IMR-90 (cell line): ENCODE data around the gene FAM221A. TPM values are rescaled to one million over a fixed set of nuclear protein-coding genes. Genes with fewer than 3 reads are reported as not detected.

Source experiments
- ATAC-seq: fragments of 200-7000 bp; cut with Tn5 transposase; 2 replicates; pipeline ENCODE4 v1.9.1; 2020; ENCODE audit warnings: low read depth, mild to moderate bottlenecking, moderate library complexity
- BruUV-seq: library from RNA; stranded (reverse); fragments of 400-500 nt; replicated peaks from 2 replicates; lab custom pipeline; 2021; lab: Mats Ljungman, UMichigan
- CTCF ChIA-PET: fragments of 300-600 bp; formaldehyde crosslinking; extraction: SDS; loops from one replicate; lab custom pipeline; 2021; ENCODE audit warnings: antibody characterized with exemption; lab: Yijun Ruan, JAX
- POLR2A ChIA-PET: fragments of 300-600 bp; sonication (Branson Sonifier 250); formaldehyde crosslinking; loops from one replicate; lab custom pipeline; 2022; ENCODE audit warnings: antibody characterized with exemption; ENCODE audit not compliant: unreplicated experiment; lab: Charles Lee
- DNase-seq: peaks from one replicate; pipeline ENCODE4 v3.0.0; 2013
- H2AFZ ChIP-seq: replicated peaks from 2 replicates; pipeline ENCODE3; 2013; ENCODE audit warnings: low read length, mild to moderate bottlenecking; ENCODE audit not compliant: poor library complexity
- H2AK5ac ChIP-seq: 2 replicates; pipeline ENCODE4 v1.6.1; 2013; ENCODE audit warnings: low read depth, low read length, inconsistent platforms
- H2AK9ac ChIP-seq: replicated peaks from 2 replicates; pipeline ENCODE3; 2013; ENCODE audit warnings: mild to moderate bottlenecking, low read depth, low read length, moderate library complexity; ENCODE audit not compliant: poor library complexity
- H2BK120ac ChIP-seq: 2 replicates; pipeline ENCODE4 v1.6.1; 2013; ENCODE audit warnings: low read depth, low read length, inconsistent platforms
- H2BK15ac ChIP-seq: 3 replicates; pipeline ENCODE4 v1.6.1; 2013; ENCODE audit warnings: low read depth, low read length, inconsistent platforms
- H2BK20ac ChIP-seq: 2 replicates; pipeline ENCODE4 v1.6.1; 2013; ENCODE audit warnings: low read depth, mild to moderate bottlenecking, inconsistent platforms, low read length, moderate library complexity
- H2BK5ac ChIP-seq: 2 replicates; pipeline ENCODE4 v1.6.1; 2013; ENCODE audit warnings: mild to moderate bottlenecking, low read depth, low read length, inconsistent platforms; ENCODE audit not compliant: poor library complexity, severe bottlenecking
- H3K14ac ChIP-seq: replicated peaks from 2 replicates; pipeline ENCODE4 v1.6.1; 2013; ENCODE audit warnings: low read depth, low read length, inconsistent platforms
- H3K18ac ChIP-seq: 2 replicates; pipeline ENCODE4 v1.6.1; 2013; ENCODE audit warnings: low read depth, low read length, control low read depth
- H3K23ac ChIP-seq: 2 replicates; pipeline ENCODE4 v1.6.1; 2013; ENCODE audit warnings: low read depth, low read length, inconsistent platforms
- H3K27ac ChIP-seq: 2 replicates; pipeline ENCODE4 v1.5.1; 2013; ENCODE audit warnings: mild to moderate bottlenecking, control low read depth, low read length; ENCODE audit not compliant: insufficient read depth
- H3K27me3 ChIP-seq: 2 replicates; pipeline ENCODE4 v1.6.1; 2013; ENCODE audit warnings: low read length; ENCODE audit not compliant: control insufficient read depth, insufficient read depth
- H3K36me3 ChIP-seq: 2 replicates; pipeline ENCODE4 v1.6.1; 2013; ENCODE audit warnings: low read length, mixed read lengths; ENCODE audit not compliant: control insufficient read depth, insufficient read depth
- H3K4ac ChIP-seq: 2 replicates; pipeline ENCODE4 v1.6.1; 2013; ENCODE audit warnings: low read depth, low read length, inconsistent platforms
- H3K4me1 ChIP-seq: 2 replicates; pipeline ENCODE4 v1.6.1; 2013; ENCODE audit warnings: low read length, mixed read lengths; ENCODE audit not compliant: control insufficient read depth, insufficient read depth
- H3K4me2 ChIP-seq: 2 replicates; pipeline ENCODE4 v1.6.1; 2013; ENCODE audit warnings: low read depth, mild to moderate bottlenecking, control low read depth, low read length, moderate library complexity
- H3K4me3 ChIP-seq: 2 replicates; pipeline ENCODE4 v1.5.1; 2013; ENCODE audit warnings: low read depth, mild to moderate bottlenecking, control low read depth, low read length, moderate library complexity; ENCODE audit not compliant: insufficient read depth
- H3K56ac ChIP-seq: 2 replicates; pipeline ENCODE4 v1.6.1; 2013; ENCODE audit warnings: low read length, inconsistent platforms; ENCODE audit not compliant: insufficient read depth; ENCODE audit errors: extremely low read depth
- H3K79me1 ChIP-seq, 2 experiments: 2 replicates each; pipeline ENCODE4 v1.6.1; 2013; ENCODE audit warnings: low read length in 2 of 2, inconsistent platforms in 1 of 2, low read depth in 1 of 2
- H3K9ac ChIP-seq: 2 replicates; pipeline ENCODE4 v1.6.1; 2013; ENCODE audit warnings: low read depth, low read length, control low read depth
- H3K9me1 ChIP-seq: 2 replicates; pipeline ENCODE4 v1.6.1; 2013; ENCODE audit warnings: low read length, inconsistent platforms; ENCODE audit not compliant: insufficient read depth
- H3K9me3 ChIP-seq: 2 replicates; pipeline ENCODE4 v1.6.1; 2013; ENCODE audit warnings: low read length; ENCODE audit not compliant: control insufficient read depth, insufficient read depth
- H4K20me1 ChIP-seq: 2 replicates; pipeline ENCODE4 v1.6.1; 2013; ENCODE audit warnings: low read length, inconsistent platforms; ENCODE audit not compliant: insufficient read depth
- H4K5ac ChIP-seq: 2 replicates; pipeline ENCODE4 v1.6.1; 2013; ENCODE audit warnings: mild to moderate bottlenecking, low read depth, low read length, control low read depth
- H4K8ac ChIP-seq, 2 experiments: 2 replicates each; pipeline ENCODE4 v1.6.1; 2013; ENCODE audit warnings: low read depth in 2 of 2, low read length in 2 of 2, control low read depth in 1 of 2, inconsistent platforms in 1 of 2
- H4K91ac ChIP-seq: 2 replicates; pipeline ENCODE4 v1.6.1; 2013; ENCODE audit warnings: low read depth, low read length, inconsistent platforms; ENCODE audit not compliant: insufficient read depth
- BHLHE40 ChIP-seq: fragments of 150-350 bp; IDR thresholded peaks from 2 replicates; pipeline ENCODE4 v1.6.1; 2016; ENCODE audit warnings: mild to moderate bottlenecking, low read depth, low read length
- CEBPB ChIP-seq: IDR thresholded peaks from 2 replicates; pipeline ENCODE4 v1.6.1; 2012; ENCODE audit warnings: low read depth, low read length, improper control_type of control experiment
- CHD1 ChIP-seq: IDR thresholded peaks from 2 replicates; pipeline ENCODE4 v1.6.1; 2012; ENCODE audit warnings: low read depth, low read length, improper control_type of control experiment
- FOS ChIP-seq: fragments of 150-350 bp; IDR thresholded peaks from 2 replicates; pipeline ENCODE4 v1.6.1; 2016; ENCODE audit warnings: low read depth, low read length
- MAFK ChIP-seq: IDR thresholded peaks from 2 replicates; pipeline ENCODE4 v1.6.1; 2012; ENCODE audit warnings: low read depth, low read length, improper control_type of control experiment
- MAZ ChIP-seq: IDR thresholded peaks from 2 replicates; pipeline ENCODE4 v1.6.1; 2012; ENCODE audit warnings: low read depth, mild to moderate bottlenecking, low read length, improper control_type of control experiment, moderate library complexity, borderline replicate concordance
- MXI1 ChIP-seq: IDR thresholded peaks from 2 replicates; pipeline ENCODE4 v1.6.1; 2012; ENCODE audit warnings: low read depth, mild to moderate bottlenecking, low read length, moderate library complexity, borderline replicate concordance
- NFE2L2 ChIP-seq: fragments of 150-350 bp; IDR thresholded peaks from 2 replicates; pipeline ENCODE4 v1.6.1; 2016; ENCODE audit warnings: low read depth, mild to moderate bottlenecking, low read length
- POLR2A ChIP-seq: IDR thresholded peaks from 2 replicates; pipeline ENCODE4 v1.6.1; 2012; ENCODE audit warnings: mild to moderate bottlenecking, low read depth, low read length
- RAD21 ChIP-seq: IDR thresholded peaks from 2 replicates; pipeline ENCODE4 v1.6.1; 2012; ENCODE audit warnings: low read length, improper control_type of control experiment
- RCOR1 ChIP-seq: IDR thresholded peaks from 2 replicates; pipeline ENCODE4 v1.6.1; 2012; ENCODE audit warnings: mild to moderate bottlenecking, low read length, improper control_type of control experiment; ENCODE audit not compliant: insufficient replicate concordance
- RFX5 ChIP-seq: IDR thresholded peaks from 2 replicates; pipeline ENCODE4 v1.8.0; 2012; ENCODE audit warnings: low read depth, mild to moderate bottlenecking, low read length, moderate library complexity
- SMC3 ChIP-seq: fragments of 150-350 bp; IDR thresholded peaks from 2 replicates; pipeline ENCODE4 v1.6.1; 2016; ENCODE audit warnings: low read depth, mild to moderate bottlenecking, antibody characterized with exemption, low read length, moderate library complexity
- WGBS, 2 experiments: methylation state at CpG; one replicate each; pipeline versions ENCODE4 v1.1.5 to v1.1.7; 2013; ENCODE audit warnings: missing lambda C conversion rate in 2 of 2; ENCODE audit not compliant: insufficient read length in 1 of 2; ENCODE audit errors: extremely low coverage in 2 of 2; 5-methylcytosine and 5-hydroxymethylcytosine counted together
- dilution Hi-C: fragments of 300-500 bp; cut with HindIII; formaldehyde crosslinking; loops from one replicate; pipeline ENCODE4 v1.14.3; 2018; ENCODE audit warnings: low sequenced_read_pairs; ENCODE audit not compliant: unreplicated experiment
- in situ Hi-C: fragments of 300-500 bp; cut with MboI; formaldehyde crosslinking; loops from 3 replicates; pipeline ENCODE4 v1.14.3; 2019; ENCODE audit warnings: low sequenced_read_pairs, inconsistent platforms, mixed read lengths
- intact Hi-C: fragments of 100-400 bp; cut with micrococcal nuclease; formaldehyde crosslinking; loops from 2 replicates; pipeline ENCODE4 v1.10.0; 2022
- polyA plus RNA-seq, 3 experiments: library from polyadenylated mRNA; depleted of rRNA; stranded (reverse); fragments of >200 nt; gene quantifications; 2 replicates each; pipeline ENCODE4 v1.2.3, GENCODE V29; 2012; ENCODE audit warnings: low replicate concordance in 1 of 3
- total RNA-seq: library from RNA; depleted of rRNA; stranded (reverse); fragments of >200 nt; gene quantifications from 2 replicates; pipeline ENCODE4 v1.2.3, GENCODE V29; 2012
- TF ChIP-seq, protein P1 (sequence below): fragments of 150-350 bp; IDR thresholded peaks from 2 replicates; pipeline ENCODE4 v1.6.1; 2016; ENCODE audit warnings: low read depth, mild to moderate bottlenecking, low read length, moderate library complexity, borderline replicate concordance
- TF ChIP-seq, protein P2 (sequence below): conservative IDR thresholded peaks from 2 replicates; pipeline ENCODE4 v1.5.1; 2012; ENCODE audit warnings: mild to moderate bottlenecking, low read depth, low read length, improper control_type of control experiment
- TF ChIP-seq, protein P3 (sequence below): fragments of 150-350 bp; IDR thresholded peaks from 2 replicates; pipeline ENCODE4 v1.6.1; 2017; ENCODE audit warnings: mild to moderate bottlenecking, antibody characterized with exemption, low read length, low read depth

The FAM221A gene
- total and polyA plus RNA-seq, 2 of the 4 experiments (the other 2 are of a cell fraction): 1.1 to 2.1 TPM

DNA sequence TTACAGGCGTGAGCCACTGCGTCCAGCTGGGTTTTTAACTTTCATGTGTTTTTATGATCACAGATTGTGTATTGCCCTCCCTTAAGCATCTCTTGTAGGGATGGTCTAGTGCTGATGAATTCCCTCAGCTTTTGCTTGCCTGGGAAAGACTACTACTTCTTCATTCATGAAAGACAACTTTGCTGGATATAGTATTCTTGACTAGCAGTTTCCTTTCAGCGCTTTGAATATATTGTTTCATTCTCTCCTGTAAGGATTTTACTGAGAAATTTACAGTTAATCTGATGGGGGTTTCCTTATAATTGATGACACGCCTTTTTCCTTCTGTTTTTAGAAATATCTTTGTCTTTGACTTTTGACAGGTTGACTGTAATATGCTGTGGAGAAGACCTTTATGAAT is 63.2 kb downstream of the FAM221A start:
- Histone ChIP-seq H2AK5ac (no peak overlapping the region), H2BK20ac (no peak overlapping the region), H3K14ac (no peak overlapping the region), H3K9me3 (peaks cover 6% of the 10 kb centered on the region), H3K4ac (no peak overlapping the region), H2AK9ac (no peak overlapping the region), H3K79me1 (no peaks in the 10 kb centered on the region), H3K27ac (no peak overlapping the region), H3K4me2 (no peak overlapping the region), H3K4me1 (no peaks in the 10 kb centered on the region), H4K5ac (no peak overlapping the region), H2AFZ (no peak overlapping the region), H3K18ac (no peak overlapping the region), H4K8ac (no peak overlapping the region), H3K36me3 (no peaks in the 10 kb centered on the region), H2BK120ac (no peak overlapping the region), H2BK15ac (no peak overlapping the region), H3K23ac (no peak overlapping the region), H3K4me3 (no peak overlapping the region), H3K56ac (no peak overlapping the region), H3K27me3 (no peaks in the 10 kb centered on the region), H2BK5ac (no peak overlapping the region), H3K9me1 (no peaks in the 10 kb centered on the region), H3K9ac (no peak overlapping the region), H4K91ac (no peak overlapping the region), H4K20me1 (no peaks in the 10 kb centered on the region)
- no TSS peak for BruUV-seq
- DNase-seq (no peak), ATAC-seq (no peak)
- CTCF ChIA-PET: no interaction called here
- POLR2A ChIA-PET: no interaction called here
- in situ Hi-C loops (no loop called here), dilution Hi-C loops (no loop called here), intact Hi-C loops (no loop called here)
- WGBS, 2 experiments: no CpG with 5 or more reads among the region's 4 CpGs
- TF ChIP-seq MXI1 (no peak), RFX5 (no peak), BHLHE40 (no peak), MAZ (no peak), SMC3 (no peak), FOS (no peak), RAD21 (no peak), POLR2A (no peak), NFE2L2 (no peak), MAFK (no peak), CHD1 (no peak), RCOR1 (no peak), CEBPB (no peak)
- TF ChIP-seq, protein P1, sequence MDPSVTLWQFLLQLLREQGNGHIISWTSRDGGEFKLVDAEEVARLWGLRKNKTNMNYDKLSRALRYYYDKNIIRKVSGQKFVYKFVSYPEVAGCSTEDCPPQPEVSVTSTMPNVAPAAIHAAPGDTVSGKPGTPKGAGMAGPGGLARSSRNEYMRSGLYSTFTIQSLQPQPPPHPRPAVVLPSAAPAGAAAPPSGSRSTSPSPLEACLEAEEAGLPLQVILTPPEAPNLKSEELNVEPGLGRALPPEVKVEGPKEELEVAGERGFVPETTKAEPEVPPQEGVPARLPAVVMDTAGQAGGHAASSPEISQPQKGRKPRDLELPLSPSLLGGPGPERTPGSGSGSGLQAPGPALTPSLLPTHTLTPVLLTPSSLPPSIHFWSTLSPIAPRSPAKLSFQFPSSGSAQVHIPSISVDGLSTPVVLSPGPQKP: no peak
- TF ChIP-seq, protein P2, sequence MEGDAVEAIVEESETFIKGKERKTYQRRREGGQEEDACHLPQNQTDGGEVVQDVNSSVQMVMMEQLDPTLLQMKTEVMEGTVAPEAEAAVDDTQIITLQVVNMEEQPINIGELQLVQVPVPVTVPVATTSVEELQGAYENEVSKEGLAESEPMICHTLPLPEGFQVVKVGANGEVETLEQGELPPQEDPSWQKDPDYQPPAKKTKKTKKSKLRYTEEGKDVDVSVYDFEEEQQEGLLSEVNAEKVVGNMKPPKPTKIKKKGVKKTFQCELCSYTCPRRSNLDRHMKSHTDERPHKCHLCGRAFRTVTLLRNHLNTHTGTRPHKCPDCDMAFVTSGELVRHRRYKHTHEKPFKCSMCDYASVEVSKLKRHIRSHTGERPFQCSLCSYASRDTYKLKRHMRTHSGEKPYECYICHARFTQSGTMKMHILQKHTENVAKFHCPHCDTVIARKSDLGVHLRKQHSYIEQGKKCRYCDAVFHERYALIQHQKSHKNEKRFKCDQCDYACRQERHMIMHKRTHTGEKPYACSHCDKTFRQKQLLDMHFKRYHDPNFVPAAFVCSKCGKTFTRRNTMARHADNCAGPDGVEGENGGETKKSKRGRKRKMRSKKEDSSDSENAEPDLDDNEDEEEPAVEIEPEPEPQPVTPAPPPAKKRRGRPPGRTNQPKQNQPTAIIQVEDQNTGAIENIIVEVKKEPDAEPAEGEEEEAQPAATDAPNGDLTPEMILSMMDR: no peak
- TF ChIP-seq, protein P3, sequence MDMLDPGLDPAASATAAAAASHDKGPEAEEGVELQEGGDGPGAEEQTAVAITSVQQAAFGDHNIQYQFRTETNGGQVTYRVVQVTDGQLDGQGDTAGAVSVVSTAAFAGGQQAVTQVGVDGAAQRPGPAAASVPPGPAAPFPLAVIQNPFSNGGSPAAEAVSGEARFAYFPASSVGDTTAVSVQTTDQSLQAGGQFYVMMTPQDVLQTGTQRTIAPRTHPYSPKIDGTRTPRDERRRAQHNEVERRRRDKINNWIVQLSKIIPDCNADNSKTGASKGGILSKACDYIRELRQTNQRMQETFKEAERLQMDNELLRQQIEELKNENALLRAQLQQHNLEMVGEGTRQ: no peak
